HCT116 (cell line): Measurements from ENCODE around the gene BFSP2.
A peak's percentile ranks its signal among the peaks of the same experiment; 100 is the strongest.

Experiments used
- CEBPB ChIP-seq: IDR thresholded peaks from 2 replicates; pipeline ENCODE4 v1.6.1; 2012; ENCODE audit warnings: low read depth
- EZH2phosphoT487 ChIP-seq: fragments of 200-600 bp; IDR thresholded peaks from 2 replicates; pipeline ENCODE4 v1.6.1; 2018; ENCODE audit warnings: antibody characterized with exemption, borderline replicate concordance
- POLR2A ChIP-seq: IDR thresholded peaks from 2 replicates; pipeline ENCODE4 v1.7.0; 2011; ENCODE audit warnings: borderline replicate concordance; ENCODE audit not compliant: insufficient read depth, insufficient read length; ENCODE audit errors: extremely low read depth
- RAD21 ChIP-seq: IDR thresholded peaks from 2 replicates; pipeline ENCODE4 v1.6.1; 2012; ENCODE audit warnings: low read depth, mild to moderate bottlenecking
- TCF7L2 ChIP-seq: IDR thresholded peaks from 2 replicates; pipeline ENCODE4 v1.7.0; 2011; ENCODE audit warnings: borderline replicate concordance, inconsistent platforms; ENCODE audit not compliant: insufficient read depth, insufficient read length; ENCODE audit errors: extremely low read depth
- YY1 ChIP-seq: IDR thresholded peaks from 2 replicates; pipeline ENCODE4 v1.6.1; 2011; ENCODE audit warnings: low read length, low read depth, moderate library complexity, mild to moderate bottlenecking; ENCODE audit not compliant: insufficient replicate concordance; ENCODE audit errors: extremely low read depth
- TF ChIP-seq, protein P1 (sequence below), 3 experiments: fragments of 200-600 bp in 1 of 3; sonication (generic) in 1 of 3; IDR thresholded peaks in 2 of 3; conservative IDR thresholded peaks in 1 of 3; 2 replicates each; pipeline ENCODE4 v1.5.1; 2012 to 2017; ENCODE audit warnings: low read depth in 2 of 3, low read length in 2 of 3, antibody characterized with exemption in 1 of 3, borderline replicate concordance in 1 of 3, control low read depth in 1 of 3, mild to moderate bottlenecking in 1 of 3, mixed read lengths in 1 of 3, mixed run types in 1 of 3, moderate library complexity in 1 of 3; ENCODE audit not compliant: insufficient read depth in 1 of 3
- TF ChIP-seq, protein P2 (sequence below): IDR thresholded peaks from 2 replicates; pipeline ENCODE4 v1.6.1; 2012; ENCODE audit warnings: low read depth

GRCh38 chr3:133494469-133494868 lies 94.6 kb downstream of the BFSP2 start:
- TF ChIP-seq, protein P1, sequence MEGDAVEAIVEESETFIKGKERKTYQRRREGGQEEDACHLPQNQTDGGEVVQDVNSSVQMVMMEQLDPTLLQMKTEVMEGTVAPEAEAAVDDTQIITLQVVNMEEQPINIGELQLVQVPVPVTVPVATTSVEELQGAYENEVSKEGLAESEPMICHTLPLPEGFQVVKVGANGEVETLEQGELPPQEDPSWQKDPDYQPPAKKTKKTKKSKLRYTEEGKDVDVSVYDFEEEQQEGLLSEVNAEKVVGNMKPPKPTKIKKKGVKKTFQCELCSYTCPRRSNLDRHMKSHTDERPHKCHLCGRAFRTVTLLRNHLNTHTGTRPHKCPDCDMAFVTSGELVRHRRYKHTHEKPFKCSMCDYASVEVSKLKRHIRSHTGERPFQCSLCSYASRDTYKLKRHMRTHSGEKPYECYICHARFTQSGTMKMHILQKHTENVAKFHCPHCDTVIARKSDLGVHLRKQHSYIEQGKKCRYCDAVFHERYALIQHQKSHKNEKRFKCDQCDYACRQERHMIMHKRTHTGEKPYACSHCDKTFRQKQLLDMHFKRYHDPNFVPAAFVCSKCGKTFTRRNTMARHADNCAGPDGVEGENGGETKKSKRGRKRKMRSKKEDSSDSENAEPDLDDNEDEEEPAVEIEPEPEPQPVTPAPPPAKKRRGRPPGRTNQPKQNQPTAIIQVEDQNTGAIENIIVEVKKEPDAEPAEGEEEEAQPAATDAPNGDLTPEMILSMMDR (IDR thresholded peaks at IDR 0.05 in 2 of 3, conservative IDR thresholded peaks at IDR 0.05 in 1 of 3; ENCODE audit: borderline replicate concordance in 1 of 3, insufficient read depth in 1 of 3, low read depth in 2 of 3, low read length in 2 of 3), result peak; percentile 29 to 55 (median 54); a peak in 5 of 6 replicates
- TF ChIP-seq POLR2A (no peak), RAD21 (peak; percentile 53), TCF7L2 (no peak), CEBPB (no peak), EZH2phosphoT487 (no peak), YY1 (no peak)
- TF ChIP-seq, protein P2, sequence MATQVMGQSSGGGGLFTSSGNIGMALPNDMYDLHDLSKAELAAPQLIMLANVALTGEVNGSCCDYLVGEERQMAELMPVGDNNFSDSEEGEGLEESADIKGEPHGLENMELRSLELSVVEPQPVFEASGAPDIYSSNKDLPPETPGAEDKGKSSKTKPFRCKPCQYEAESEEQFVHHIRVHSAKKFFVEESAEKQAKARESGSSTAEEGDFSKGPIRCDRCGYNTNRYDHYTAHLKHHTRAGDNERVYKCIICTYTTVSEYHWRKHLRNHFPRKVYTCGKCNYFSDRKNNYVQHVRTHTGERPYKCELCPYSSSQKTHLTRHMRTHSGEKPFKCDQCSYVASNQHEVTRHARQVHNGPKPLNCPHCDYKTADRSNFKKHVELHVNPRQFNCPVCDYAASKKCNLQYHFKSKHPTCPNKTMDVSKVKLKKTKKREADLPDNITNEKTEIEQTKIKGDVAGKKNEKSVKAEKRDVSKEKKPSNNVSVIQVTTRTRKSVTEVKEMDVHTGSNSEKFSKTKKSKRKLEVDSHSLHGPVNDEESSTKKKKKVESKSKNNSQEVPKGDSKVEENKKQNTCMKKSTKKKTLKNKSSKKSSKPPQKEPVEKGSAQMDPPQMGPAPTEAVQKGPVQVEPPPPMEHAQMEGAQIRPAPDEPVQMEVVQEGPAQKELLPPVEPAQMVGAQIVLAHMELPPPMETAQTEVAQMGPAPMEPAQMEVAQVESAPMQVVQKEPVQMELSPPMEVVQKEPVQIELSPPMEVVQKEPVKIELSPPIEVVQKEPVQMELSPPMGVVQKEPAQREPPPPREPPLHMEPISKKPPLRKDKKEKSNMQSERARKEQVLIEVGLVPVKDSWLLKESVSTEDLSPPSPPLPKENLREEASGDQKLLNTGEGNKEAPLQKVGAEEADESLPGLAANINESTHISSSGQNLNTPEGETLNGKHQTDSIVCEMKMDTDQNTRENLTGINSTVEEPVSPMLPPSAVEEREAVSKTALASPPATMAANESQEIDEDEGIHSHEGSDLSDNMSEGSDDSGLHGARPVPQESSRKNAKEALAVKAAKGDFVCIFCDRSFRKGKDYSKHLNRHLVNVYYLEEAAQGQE, result no peak
